Activated CD4-positive, alpha-beta memory T cell treated with anti-CD3 and anti-CD28 coated beads, Interleukin-2, amount 10 ng/mL, durations not matched to agents 7 days and 5 days (primary cell): Measurements from ENCODE around the gene RIC1. TPM values are rescaled to one million over a fixed set of nuclear protein-coding genes. Genes with fewer than 3 reads are reported as not detected.
"Not testable (repeated sequence)": the region's sequence is repeated elsewhere in the genome, so short reads cannot be mapped to it uniquely, and the experiment has no call there.

Experiments
- CTCF ChIA-PET: fragments of 350-600 bp; sonication (Branson Sonifier 250); formaldehyde crosslinking; loops from one replicate; lab custom pipeline; 2021; ENCODE audit warnings: antibody characterized with exemption, inconsistent platforms; lab: Charles Lee
- POLR2A ChIA-PET: fragments of 350-600 bp; sonication (Branson Sonifier 250); formaldehyde crosslinking; loops from one replicate; lab custom pipeline; 2021; ENCODE audit warnings: antibody characterized with exemption; lab: Charles Lee
- DNase-seq: peaks from one replicate; pipeline ENCODE4 v3.0.0-alpha.2; 2020
- H3K27ac Mint-ChIP-seq: one replicate; pipeline ENCODE4 v1.8.0; 2021; ENCODE audit warnings: mild to moderate bottlenecking, mixed read lengths
- H3K27me3 Mint-ChIP-seq: one replicate; pipeline ENCODE4 v1.8.0; 2021; ENCODE audit warnings: mixed read lengths
- H3K36me3 Mint-ChIP-seq: one replicate; pipeline ENCODE4 v1.8.0; 2021; ENCODE audit warnings: low read depth, mixed read lengths
- H3K4me1 Mint-ChIP-seq: one replicate; pipeline ENCODE4 v1.8.0; 2021; ENCODE audit warnings: mixed read lengths
- H3K4me3 Mint-ChIP-seq: one replicate; pipeline ENCODE4 v1.8.0; 2021; ENCODE audit warnings: mild to moderate bottlenecking, mixed read lengths
- H3K9me3 Mint-ChIP-seq: one replicate; pipeline ENCODE4 v1.8.0; 2021; ENCODE audit warnings: mixed read lengths
- total RNA-seq, 2 experiments: library from RNA; stranded (reverse); gene quantifications; one replicate each; pipeline ENCODE4 v1.2.3, GENCODE V29; 2021

Gene RIC1
- total RNA-seq, 2 experiments from 2014 or later, result 20.7 to 21.5 TPM

DNA sequence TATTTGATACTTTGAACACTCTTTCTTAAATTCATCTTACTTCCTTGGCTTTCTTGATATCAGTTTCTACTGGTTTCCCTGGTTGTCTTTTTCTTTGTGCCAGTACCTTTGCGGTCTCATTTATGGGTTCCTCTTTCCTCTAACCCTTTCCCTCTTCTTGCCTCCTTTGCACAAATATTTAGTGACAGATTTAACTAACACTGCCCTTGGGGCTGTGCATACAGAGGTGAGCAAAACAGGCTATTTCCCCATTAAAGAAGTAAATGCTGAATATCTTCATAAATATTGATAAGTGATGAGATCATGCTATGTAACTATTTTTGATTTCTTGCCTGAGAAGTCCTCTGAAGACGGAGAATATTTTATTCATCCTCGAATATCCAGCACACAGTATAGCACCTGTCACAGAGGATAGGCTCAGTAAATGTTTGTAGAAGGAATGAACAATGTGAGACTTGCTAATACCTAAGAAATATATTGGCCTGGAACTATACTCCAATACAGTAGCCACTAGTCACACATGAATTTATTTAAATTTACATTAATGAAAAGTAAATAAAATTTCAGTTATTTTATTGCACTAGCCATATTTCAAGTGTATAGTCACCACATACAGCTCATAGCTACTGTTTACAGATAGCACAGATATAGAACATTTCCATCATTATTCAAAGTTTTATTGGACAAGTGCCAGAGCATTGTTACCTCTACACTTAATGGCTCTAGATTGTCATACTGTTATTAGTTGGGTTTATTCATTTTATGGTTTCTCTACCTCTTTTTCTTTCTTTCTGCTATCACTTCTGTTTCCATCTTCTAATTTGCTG lies 90.4 kb downstream of the RIC1 start:
- H3K4me1 Mint-ChIP-seq, result no peaks in the 10 kb centered on the region

DNA sequence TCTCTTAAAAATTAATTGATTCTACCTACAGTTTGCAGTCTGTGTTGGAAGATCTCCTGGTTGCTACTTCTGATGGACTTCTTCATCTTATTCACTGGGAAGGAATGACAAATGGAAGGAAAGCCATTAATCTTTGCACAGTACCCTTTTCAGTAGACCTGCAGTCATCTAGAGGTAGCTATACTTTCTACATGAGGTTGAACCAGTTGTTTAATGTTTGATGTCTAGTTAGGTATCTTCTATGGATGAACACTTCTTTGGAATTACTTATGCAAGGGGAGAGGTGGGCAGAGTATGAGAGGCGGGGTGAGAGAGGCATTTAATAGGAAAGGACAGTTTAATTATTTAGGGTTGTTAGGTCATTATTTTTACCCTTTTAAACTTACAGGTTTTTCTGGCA lies 91.2 kb downstream of the RIC1 start:
- H3K27ac Mint-ChIP-seq, result no peak overlapping the region
- POLR2A ChIA-PET, result interaction anchor here (0.5 kb wide), 1 partner anchor 846 kb away, joined by 3 read pairs; no protein-coding TSS in a partner anchor
- H3K27me3 Mint-ChIP-seq, result no peaks in the 10 kb centered on the region
- peaks cover 13% of the 10 kb centered on the region for H3K9me3 Mint-ChIP-seq
- peaks cover 72% of the 10 kb centered on the region for H3K36me3 Mint-ChIP-seq
- H3K4me1 Mint-ChIP-seq, result no peaks in the 10 kb centered on the region
- no peak for DNase-seq
- CTCF ChIA-PET, result no interaction called here
- H3K4me3 Mint-ChIP-seq, result no peak overlapping the region

More for the DNA sequence above, 90.4 kb downstream of the RIC1 start:
- Mint-ChIP-seq H3K27me3 (no peaks in the 10 kb centered on the region), H3K4me3 (no peak overlapping the region), H3K27ac (no peak overlapping the region), H3K36me3 (peaks cover 72% of the 10 kb centered on the region), H3K9me3 (peaks cover 8% of the 10 kb centered on the region)
- ChIA-PET CTCF (no interaction called here), POLR2A (interaction anchor here (0.5 kb wide), 1 partner anchor 847 kb away, joined by 3 read pairs; no protein-coding TSS in a partner anchor)
- DNase-seq, result no peak

DNA sequence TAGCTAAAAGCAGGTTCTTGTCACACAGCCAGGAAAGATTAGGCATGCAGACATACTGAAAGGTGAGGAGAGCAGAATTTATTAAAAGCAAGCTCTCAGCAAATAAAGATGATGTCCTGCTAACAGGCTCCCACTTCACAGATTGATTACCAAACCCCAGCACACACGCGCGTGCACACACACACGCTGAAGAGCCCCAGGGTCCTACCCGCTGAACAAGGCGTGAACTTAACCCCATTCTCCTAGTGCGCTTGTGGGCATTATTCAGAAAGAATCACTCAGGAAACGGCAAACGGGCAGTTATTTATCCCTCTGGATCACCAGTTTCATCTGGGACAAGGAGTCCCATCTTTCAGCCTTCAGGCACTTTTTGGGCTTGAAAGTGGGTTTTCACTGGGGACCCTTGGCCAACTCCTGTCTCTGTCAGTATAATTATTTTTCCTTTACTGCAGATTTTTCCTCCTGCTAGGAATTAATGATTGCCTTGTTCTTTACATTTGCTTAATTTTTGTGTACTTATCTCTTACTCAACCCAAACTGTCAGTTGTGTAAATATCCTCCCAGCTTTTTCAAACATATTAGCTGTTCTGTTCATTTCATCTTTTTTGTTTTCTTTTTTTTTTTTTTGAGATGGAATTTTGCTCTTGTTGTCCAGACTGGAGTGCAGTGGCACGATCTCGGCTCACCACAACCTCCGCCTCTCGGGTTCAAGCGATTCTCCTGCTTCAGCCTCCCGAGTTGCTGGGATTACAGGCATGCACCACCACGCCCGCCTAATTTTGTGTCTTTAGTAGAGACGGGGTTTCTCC lies 92.6 kb downstream of the RIC1 start:
- peaks cover 77% of the 10 kb centered on the region for H3K36me3 Mint-ChIP-seq
- H3K9me3 Mint-ChIP-seq, result peaks cover 16% of the 10 kb centered on the region
- H3K27me3 Mint-ChIP-seq, result no peaks in the 10 kb centered on the region
- no peak for DNase-seq
- ChIA-PET CTCF (no interaction called here), POLR2A (no interaction called here)
- H3K4me3 Mint-ChIP-seq, result no peak overlapping the region
- no peaks in the 10 kb centered on the region for H3K4me1 Mint-ChIP-seq
- H3K27ac Mint-ChIP-seq, result no peak overlapping the region

DNA sequence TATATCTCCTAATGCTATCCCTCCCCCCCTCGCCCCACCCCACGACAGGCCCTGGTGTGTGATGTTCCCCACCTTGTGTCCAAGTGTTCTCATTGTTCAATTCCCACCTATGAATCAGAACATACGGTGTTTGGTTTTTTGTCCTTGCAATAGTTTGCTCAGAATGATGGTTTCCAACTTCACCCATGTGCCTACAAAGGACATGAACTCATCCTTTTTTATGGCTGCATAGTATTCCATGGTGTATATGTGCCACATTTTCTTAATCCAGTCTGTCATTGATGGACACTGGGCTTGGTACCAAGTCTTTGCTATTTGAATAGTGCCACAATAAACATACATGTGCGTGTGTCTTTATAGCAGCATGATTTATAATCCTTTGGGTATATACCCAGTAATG lies 93.8 kb downstream of the RIC1 start:
- H3K9me3 Mint-ChIP-seq, result peaks cover 18% of the 10 kb centered on the region
- H3K27ac Mint-ChIP-seq, H3K27me3 Mint-ChIP-seq, H3K4me3 Mint-ChIP-seq, CTCF ChIA-PET, H3K4me1 Mint-ChIP-seq, POLR2A ChIA-PET, DNase-seq: not testable (repeated sequence)
- peaks cover 80% of the 10 kb centered on the region for H3K36me3 Mint-ChIP-seq

DNA sequence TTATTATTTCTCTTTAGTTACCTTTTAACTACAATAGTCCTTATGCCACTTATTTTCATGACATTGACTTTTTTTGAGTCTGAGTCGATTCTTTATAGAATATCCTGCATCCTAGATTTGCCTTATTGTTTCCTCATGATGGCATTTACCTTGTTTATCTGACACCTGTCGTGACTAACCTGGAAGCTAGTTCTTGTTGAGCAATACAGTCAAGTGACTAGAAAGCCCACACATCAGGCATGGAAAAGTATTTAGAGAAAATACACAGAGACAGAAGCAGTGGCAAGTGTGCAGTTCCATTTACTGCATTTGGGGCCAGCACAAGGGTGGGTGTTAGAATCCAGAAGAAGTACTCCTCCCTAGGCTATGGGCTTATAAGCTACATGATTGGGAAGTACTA lies 106.2 kb downstream of the RIC1 start:
- no peaks in the 10 kb centered on the region for H3K4me1 Mint-ChIP-seq
- DNase-seq, result no peak
- POLR2A ChIA-PET, result no interaction called here
- peaks cover 31% of the 10 kb centered on the region for H3K36me3 Mint-ChIP-seq
- no peak overlapping the region for H3K27ac Mint-ChIP-seq
- H3K4me3 Mint-ChIP-seq, result no peak overlapping the region
- H3K9me3 Mint-ChIP-seq, result no peaks in the 10 kb centered on the region
- CTCF ChIA-PET, result interaction anchor here (1.2 to 1.5 kb wide), 2 partner anchors 11 to 14 kb away, joined by 3 to 4 read pairs; no protein-coding TSS in a partner anchor
- H3K27me3 Mint-ChIP-seq, result no peaks in the 10 kb centered on the region

DNA sequence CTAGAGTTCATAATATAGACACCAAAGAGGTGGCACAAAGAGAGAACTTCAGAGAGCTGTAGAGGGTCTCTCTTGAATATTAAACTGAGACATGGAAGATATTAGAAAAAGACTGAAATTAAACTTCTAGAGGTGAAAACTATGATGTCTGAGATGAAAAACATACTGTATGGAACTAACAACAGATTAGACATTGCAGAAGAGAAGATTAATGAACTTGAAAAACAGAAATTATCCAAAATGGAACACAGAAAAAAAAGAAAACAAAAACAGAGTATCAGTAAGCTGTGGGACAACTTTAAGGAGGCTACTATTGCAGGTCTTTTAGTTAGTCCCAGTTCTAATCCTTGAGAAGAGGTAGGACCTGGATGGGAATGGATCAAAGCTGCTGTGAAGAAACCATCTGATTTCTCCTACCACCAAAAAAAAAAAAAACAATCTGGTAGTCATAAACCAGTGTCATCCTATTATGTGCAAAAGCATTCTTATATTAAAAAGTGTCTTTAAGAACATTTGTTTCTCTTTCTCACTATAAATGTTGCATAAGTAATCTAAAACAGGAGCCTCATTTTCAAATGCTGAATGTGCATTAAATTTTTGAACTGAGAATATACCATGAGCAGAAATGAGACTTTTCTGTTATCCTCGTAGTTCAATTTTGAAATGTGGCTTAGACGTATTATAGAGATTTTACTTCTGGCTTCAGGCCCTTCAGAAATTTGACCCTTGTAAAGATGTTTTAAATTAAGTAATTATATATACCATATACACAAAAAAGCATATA lies 107.8 kb downstream of the RIC1 start:
- Mint-ChIP-seq H3K4me3 (no peak overlapping the region), H3K27me3 (no peaks in the 10 kb centered on the region), H3K27ac (no peak overlapping the region), H3K36me3 (peaks cover 44% of the 10 kb centered on the region), H3K4me1 (no peaks in the 10 kb centered on the region), H3K9me3 (no peaks in the 10 kb centered on the region)
- no peak for DNase-seq
- ChIA-PET CTCF (no interaction called here), POLR2A (interaction anchor here (1.1 kb wide), 1 partner anchor 13 kb away, joined by 3 read pairs; no protein-coding TSS in a partner anchor)

DNA sequence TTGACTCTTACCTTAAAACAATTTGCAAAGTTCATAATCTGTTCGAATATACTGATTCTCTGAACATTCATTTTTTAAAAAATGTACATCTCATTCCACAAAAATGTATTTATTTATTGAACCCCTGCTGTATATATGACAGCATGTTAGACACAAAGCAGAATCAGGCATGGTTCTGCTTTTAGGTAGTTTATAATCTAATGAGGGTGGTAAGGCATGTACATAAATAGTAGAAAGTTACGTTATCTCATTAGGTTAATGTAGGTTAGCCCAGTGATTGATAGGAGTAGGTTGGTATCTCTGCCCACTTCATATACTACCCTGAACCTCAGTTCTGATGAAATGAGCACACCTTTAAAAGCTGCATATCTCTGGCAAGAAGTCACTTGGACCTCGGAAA lies 114.2 kb downstream of the RIC1 start:
- Mint-ChIP-seq H3K4me3 (no peak overlapping the region), H3K27me3 (no peaks in the 10 kb centered on the region), H3K9me3 (peaks cover under 1% of the 10 kb centered on the region), H3K4me1 (no peaks in the 10 kb centered on the region), H3K36me3 (peaks cover 62% of the 10 kb centered on the region), H3K27ac (no peak overlapping the region)
- CTCF ChIA-PET, result interaction anchor here (0.6 to 0.7 kb wide), 2 partner anchors 102 to 239 kb away, joined by 3 to 4 read pairs; no protein-coding TSS in a partner anchor
- POLR2A ChIA-PET, result no interaction called here
- no peak for DNase-seq

DNA sequence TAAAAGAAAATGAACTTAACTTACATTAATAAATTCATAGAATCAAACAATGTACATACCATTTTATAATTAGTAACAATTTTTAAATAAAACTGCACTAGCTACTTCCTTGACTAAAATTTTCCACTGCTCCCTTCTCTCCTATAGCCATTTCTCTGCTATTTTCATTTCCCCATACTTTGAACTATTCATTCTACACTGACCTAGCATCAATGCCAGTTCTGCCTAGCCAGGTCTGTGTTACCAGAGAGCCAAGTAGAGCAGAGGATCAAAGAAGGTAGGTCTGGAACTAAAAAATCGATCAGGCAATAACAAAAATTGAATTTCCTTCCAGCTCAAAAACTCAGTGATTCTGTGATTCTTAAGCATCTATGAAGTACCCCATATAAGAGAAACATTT lies 119.5 kb downstream of the RIC1 start:
- CTCF ChIA-PET, result interaction anchor here (1.0 kb wide), 1 partner anchor 13 kb away, joined by 4 read pairs; no protein-coding TSS in a partner anchor
- POLR2A ChIA-PET, result interaction anchor here (1.3 kb wide), 1 partner anchor 120 kb away, joined by 4 read pairs; the partner anchor contains the start of gene RIC1
- H3K36me3 Mint-ChIP-seq, result peaks cover 58% of the 10 kb centered on the region

DNA sequence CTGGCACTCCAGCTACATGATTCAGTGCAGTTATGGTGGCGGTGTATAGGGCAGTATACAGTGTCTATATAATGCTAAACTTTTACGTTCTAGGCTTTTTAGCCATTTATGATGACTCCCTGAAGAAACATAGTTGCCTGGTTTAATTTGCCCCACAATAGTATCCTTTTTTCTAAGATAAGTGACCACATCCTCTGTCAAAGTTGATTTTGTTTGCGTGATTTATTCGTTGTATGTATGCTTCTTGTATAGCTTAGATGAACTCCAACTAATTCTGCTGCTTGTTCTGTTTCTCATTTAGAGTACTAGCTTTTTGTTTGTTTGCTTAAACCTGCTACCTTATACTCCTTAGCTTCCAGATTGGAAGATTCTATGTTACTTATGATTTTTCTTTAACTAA lies 120.4 kb downstream of the RIC1 start:
- peaks cover 55% of the 10 kb centered on the region for H3K36me3 Mint-ChIP-seq
- peak overlapping the region; percentile 41 for H3K27ac Mint-ChIP-seq
- no peak overlapping the region for H3K4me3 Mint-ChIP-seq
- no peak for DNase-seq
- ChIA-PET POLR2A (interaction anchor here (1.2 to 1.3 kb wide), 2 partner anchors 13 to 120 kb away, joined by 3 to 4 read pairs; partner anchors contain the start of gene RIC1), CTCF (interaction anchor here (0.6 to 1.0 kb wide), 3 partner anchors 14 to 145 kb away, joined by 3 to 4 read pairs (median 3); no protein-coding TSS in a partner anchor)
- peaks cover 2% of the 10 kb centered on the region for H3K9me3 Mint-ChIP-seq
- no peaks in the 10 kb centered on the region for H3K27me3 Mint-ChIP-seq
- peaks cover 12% of the 10 kb centered on the region for H3K4me1 Mint-ChIP-seq

More for the DNA sequence above, 119.5 kb downstream of the RIC1 start:
- peaks cover 12% of the 10 kb centered on the region for H3K4me1 Mint-ChIP-seq
- no peaks in the 10 kb centered on the region for H3K27me3 Mint-ChIP-seq
- DNase-seq, result no peak
- peaks cover 2% of the 10 kb centered on the region for H3K9me3 Mint-ChIP-seq
- H3K27ac Mint-ChIP-seq, result no peak overlapping the region
- H3K4me3 Mint-ChIP-seq, result no peak overlapping the region

DNA sequence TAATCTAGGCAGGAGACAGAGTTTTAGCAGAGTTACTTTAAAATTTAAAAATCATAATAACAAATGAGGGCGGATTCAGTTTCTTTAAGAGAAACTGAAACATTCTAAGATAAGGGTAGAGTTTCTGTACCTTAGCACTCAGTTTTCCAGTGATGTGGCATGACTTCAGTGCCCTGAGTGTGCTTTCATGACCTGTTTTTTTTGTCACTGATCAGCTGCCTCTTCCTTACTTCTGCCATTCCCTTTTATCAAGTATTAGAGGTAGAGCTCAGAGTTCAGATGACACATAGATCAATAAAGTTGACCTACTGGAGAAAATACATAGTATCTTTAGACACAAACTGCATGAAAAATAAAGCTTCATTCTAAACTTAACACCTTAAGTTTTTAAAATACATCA lies 121.7 kb downstream of the RIC1 start:
- DNase-seq, result no peak
- CTCF ChIA-PET, result no interaction called here
- Mint-ChIP-seq H3K36me3 (peaks cover 43% of the 10 kb centered on the region), H3K9me3 (peaks cover 2% of the 10 kb centered on the region), H3K4me1 (peaks cover 12% of the 10 kb centered on the region), H3K27ac (no peak overlapping the region), H3K27me3 (no peaks in the 10 kb centered on the region), H3K4me3 (no peak overlapping the region)
- POLR2A ChIA-PET, result no interaction called here

DNA sequence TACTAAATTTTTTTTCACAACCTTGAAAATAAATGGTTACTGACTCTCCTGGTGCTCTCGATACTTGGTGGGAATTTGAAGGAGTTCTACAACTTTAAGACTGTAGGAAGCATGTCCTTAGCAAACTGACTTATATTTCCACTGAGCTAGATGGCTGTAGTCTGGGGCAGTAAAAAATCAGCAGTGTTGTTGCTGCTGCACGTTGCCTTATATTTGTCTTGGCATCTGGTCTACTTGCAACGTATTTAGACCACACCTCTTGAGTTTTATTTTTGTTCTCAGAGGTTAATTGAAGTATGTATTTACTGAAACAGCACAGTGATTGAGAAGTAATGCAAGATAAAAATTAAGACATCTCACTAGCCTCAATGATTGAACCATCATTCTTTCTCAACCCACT lies 127.7 kb downstream of the RIC1 start:
- CTCF ChIA-PET, result interaction anchor here (2.2 kb wide), 1 partner anchor 76 kb away, joined by 6 read pairs; the partner anchor contains the start of gene ERMP1

DNA sequence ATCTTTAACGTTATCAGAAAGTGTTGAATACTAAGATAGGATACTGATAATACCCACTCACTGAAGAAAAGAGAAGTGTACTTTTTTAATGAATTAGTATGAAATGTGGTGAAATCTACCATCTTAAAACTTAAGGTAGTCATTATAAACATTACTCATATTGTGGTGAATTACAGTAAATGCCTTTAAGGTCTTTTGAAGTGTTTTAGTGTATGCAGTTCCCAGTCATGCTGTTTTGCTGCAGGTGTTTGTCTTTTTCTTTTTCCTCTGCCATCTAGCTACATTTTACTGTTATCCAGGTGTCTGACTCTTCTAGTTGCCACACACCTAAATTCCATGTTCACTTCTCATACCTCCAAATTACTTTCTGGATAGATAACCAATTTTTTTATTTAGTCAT lies 131.4 kb downstream of the RIC1 start:
- no peak overlapping the region for H3K4me3 Mint-ChIP-seq
- H3K27ac Mint-ChIP-seq, result no peak overlapping the region
- H3K36me3 Mint-ChIP-seq, result peaks cover 71% of the 10 kb centered on the region
- POLR2A ChIA-PET, result interaction anchor here (1.0 kb wide), 1 partner anchor 103 kb away, joined by 3 read pairs; no protein-coding TSS in a partner anchor
- peaks cover 16% of the 10 kb centered on the region for H3K4me1 Mint-ChIP-seq
- CTCF ChIA-PET, result no interaction called here
- no peak for DNase-seq
- no peaks in the 10 kb centered on the region for H3K9me3 Mint-ChIP-seq
- no peaks in the 10 kb centered on the region for H3K27me3 Mint-ChIP-seq

More for the DNA sequence above, 127.7 kb downstream of the RIC1 start:
- H3K27me3 Mint-ChIP-seq, result no peaks in the 10 kb centered on the region
- no peak for DNase-seq
- no peaks in the 10 kb centered on the region for H3K9me3 Mint-ChIP-seq
- POLR2A ChIA-PET, result interaction anchor here (0.6 kb wide), 1 partner anchor 581 kb away, joined by 3 read pairs; no protein-coding TSS in a partner anchor
- H3K36me3 Mint-ChIP-seq, result peaks cover 55% of the 10 kb centered on the region
- H3K27ac Mint-ChIP-seq, result no peak overlapping the region
- no peak overlapping the region for H3K4me3 Mint-ChIP-seq
- peaks cover 5% of the 10 kb centered on the region for H3K4me1 Mint-ChIP-seq
